GM18517 (cell line): Measurements from ENCODE around the gene FGD6.
"Not testable (repeated sequence)": the region's sequence is repeated elsewhere in the genome, so short reads cannot be mapped to it uniquely, and the experiment has no call there.

ENCODE experiments used
- ATAC-seq: cut with Tn5 transposase; IDR thresholded peaks from one replicate; pipeline ENCODE4 v1.9.1; 2021; ENCODE audit warnings: mild to moderate bottlenecking, moderate library complexity; ENCODE audit not compliant: unreplicated experiment

FGD6 gene

DNA sequence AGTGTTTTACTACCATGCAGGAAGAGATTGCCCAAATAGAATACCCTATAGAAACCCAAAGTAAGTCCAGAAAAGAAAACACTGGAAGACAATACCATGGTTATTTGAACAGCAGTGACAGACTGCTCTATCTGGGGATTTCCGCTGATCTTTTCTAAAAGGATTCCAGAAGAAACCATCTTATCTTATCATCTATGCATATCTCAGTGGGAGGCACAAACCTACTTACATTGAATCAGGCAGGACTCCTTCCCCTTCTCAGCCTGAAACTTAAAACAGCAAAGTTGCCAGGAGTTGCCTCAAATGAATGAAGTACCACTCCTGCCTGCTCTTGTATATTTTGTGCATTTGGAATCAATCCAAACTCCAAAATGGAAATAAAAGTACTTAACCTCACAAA, 87.2 kb downstream of the FGD6 start:
- no peak for ATAC-seq

GRCh38 chr12:95129115-95129514, 88.2 kb downstream of the FGD6 start:
- no peak for ATAC-seq

DNA sequence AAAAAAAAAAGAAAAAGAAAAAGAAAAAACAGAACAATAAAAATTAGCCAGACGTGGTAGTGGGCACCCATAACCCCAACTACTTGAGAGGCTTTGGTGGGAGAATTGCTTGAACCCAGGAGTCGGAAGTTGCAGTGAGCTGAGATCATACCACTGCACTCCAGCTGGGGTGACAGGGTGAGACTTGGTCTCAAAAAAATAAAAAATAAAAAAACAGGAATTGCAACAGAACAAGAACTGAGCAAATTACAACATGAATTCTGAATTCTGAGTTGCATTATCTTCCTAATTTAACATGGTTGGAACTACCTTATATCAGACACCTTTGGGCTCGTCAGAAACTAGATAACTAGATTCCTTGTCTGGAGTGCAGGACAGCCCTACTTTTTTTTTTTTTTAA, 90.5 kb downstream of the FGD6 start:
- ATAC-seq: no peak

- no peak for ATAC-seq
These were observed 91.2 kb downstream of the FGD6 start for GRCh38 chr12:95126076-95126475.

GRCh38 chr12:95124106-95124505, 93.2 kb downstream of the FGD6 start:
- ATAC-seq: no peak

- ATAC-seq: no peak
These were observed 98.5 kb downstream of the FGD6 start for GRCh38 chr12:95118788-95119179.

- no peak for ATAC-seq
These were observed 99.0 kb downstream of the FGD6 start for GRCh38 chr12:95118138-95118787.

GRCh38 chr12:95117178-95117599, 100.1 kb downstream of the FGD6 start:
- ATAC-seq: peak; percentile 87

DNA sequence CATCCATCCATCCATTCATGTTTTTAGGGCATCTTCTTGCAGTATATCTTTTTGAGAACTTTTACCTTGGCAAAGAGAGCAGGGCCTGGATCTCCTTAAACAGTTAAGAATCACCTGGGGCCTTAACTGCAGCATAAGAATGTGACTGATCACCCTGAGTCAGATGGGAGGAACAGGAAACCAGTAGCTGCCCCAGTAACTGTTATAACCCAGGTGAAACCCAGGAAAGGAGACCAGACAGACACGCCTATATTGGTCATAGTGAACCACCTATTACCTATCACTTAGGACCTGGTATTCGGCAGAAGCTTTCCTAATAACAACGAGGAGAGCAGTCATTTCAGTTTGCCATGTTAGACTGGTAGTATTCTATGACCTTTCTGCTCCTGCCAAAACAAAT, 100.5 kb downstream of the FGD6 start:
- peak; percentile 50 for ATAC-seq

DNA sequence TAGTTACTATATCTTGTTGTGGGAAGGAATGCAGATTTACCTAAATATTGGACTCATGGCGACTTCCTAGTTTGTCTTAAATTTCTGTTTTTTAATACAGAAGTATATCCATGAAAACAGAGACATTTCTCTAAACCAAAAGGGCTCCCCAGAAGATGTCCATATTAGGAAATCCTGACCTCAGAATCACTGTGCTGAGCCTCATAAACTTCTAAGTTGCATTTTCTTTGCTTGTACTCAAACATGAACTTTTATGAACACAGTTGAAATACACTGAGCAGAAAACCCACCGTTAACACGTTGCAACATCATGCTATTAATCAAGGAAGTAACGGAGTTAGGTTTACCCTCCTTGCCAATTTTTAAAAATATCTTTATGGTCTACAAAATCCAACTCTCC, 100.9 kb downstream of the FGD6 start:
- ATAC-seq: no peak

- ATAC-seq: no peak
These were observed 101.6 kb downstream of the FGD6 start for GRCh38 chr12:95115641-95116040.

DNA sequence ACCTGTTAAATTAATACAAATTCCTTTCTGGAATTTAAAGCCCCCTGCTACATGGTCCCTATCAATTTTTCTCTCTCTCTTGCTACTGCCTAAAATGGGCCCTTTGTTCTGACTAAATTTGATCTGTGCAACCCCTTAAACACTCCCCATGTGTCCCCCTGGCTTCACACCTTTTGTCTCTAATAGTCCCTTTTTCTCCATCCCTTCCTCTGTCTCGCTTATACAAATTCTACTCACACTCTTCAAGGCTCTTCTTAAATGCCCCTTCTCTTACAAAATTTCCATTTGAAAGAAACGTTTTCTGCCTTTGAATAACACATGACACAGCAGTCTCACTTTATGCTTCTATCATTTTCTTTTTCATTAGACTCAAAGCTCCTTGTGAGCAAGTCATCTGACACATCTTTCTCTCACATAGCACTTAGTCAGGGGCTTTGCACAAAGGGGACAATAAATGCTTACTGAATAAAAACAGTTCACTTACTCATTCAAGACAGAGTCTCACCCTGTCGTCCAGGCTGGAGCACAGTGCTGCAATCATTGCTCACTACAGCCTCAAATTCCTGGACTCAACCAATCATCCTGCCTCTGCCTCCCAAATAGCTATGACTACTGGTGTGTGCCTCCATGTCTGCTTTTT, 102.4 kb downstream of the FGD6 start:
- no peak for ATAC-seq

DNA sequence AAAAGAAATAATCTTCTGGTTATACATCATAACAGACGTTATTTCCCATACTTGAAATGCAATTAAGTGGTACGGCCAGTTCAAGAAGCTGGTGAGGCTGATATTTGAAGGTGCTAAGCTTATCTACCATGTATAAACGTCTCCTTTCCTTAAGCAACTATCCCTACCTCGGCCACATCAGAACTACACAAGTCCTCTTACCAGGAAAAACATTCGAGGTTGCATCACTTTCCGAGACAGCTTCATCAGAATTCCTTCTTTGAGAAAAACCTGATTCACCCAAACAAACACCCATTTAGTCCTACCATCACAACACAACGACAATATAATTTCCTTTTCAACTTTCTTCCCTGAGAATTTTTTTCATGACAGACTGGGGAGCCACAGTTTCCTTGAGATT, 109.9 kb downstream of the FGD6 start:
- no peak for ATAC-seq

- ATAC-seq: no peak
These were observed 111.7 kb downstream of the FGD6 start for GRCh38 chr12:95105540-95105939.

DNA sequence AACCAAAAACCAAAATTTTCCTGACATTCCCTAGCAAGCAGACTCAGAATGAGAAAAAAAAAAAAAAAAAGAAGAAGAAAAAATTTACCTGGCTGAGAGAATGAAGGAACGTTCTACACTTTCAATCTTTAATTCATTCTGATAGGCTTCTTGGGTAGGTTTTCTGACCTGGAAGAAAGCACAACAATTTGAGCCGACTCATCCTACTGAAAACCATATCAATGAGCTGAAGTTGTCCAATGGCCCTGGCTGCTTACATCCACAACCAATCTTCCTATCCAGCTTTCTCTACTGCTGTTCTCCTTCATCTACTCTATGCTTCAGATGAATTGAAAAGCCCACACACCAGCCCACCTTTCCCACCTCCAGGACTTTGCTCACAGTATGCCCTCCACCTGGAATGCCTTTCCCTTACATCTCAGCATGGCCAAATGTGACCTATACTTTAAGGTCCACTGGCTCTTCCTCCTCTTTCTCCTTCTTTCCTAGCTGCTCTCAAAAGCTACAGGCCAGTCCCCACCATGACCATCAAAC, 112.3 kb downstream of the FGD6 start:
- ATAC-seq: no peak

DNA sequence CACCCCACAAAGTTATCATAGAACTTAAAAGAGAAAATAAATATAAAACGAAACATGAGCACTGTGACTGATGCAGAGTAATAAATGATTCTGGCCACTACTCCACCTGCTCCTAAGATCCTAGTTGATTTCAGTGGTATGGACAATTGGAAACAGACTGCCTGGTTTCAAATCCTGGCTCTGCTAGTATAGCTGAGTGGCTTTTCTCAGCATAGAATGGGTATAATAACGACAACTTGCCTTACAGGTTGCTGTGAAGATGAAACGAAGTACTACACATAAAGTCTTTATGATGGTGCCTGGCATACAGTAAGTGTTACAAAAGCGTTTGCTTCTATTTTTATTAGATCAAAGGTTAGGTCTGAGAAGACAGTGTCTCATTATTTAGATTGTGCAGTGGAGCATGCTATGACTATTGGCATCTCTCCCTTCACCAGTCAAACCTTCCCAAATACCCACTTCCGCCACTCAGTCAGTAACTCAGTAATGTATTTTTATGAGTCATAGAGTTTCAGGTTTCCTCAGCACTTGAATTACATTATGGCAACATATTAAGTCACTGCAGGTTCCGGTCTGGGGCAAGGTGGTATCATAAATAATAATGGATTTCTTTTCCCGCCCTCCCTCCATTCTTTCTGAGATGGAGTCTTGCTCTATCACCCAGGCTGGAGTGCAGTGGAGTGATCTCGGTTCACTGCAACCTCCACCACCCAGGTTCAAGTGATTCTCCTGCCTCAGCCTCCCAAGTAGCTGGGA, 114.2 kb downstream of the FGD6 start:
- peak; percentile 97 for ATAC-seq

DNA sequence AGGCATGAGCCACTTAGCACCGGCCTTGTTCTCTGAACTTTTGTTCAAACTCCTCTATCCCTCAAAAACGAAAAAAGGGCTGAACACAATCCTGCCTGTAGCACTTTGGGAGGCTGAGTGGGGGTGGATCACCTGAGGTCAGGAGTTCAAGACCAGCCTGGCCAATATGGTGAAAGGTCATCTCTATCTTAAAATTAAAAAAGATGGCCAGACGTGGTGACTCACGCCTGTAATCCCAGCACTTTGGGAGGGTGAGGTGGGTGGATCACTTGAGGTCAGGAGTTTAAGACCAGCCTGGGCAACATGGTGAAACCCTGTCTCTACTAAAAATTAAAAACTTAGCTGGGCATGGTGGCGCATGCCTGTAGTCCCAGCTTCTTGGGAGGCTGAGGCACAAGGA, 115.3 kb downstream of the FGD6 start:
- ATAC-seq: not testable (repeated sequence)

- no peak for ATAC-seq
These were observed 116.7 kb downstream of the FGD6 start for GRCh38 chr12:95100264-95101190.

- no peak for ATAC-seq
These were observed 117.9 kb downstream of the FGD6 start for GRCh38 chr12:95099270-95099790.

DNA sequence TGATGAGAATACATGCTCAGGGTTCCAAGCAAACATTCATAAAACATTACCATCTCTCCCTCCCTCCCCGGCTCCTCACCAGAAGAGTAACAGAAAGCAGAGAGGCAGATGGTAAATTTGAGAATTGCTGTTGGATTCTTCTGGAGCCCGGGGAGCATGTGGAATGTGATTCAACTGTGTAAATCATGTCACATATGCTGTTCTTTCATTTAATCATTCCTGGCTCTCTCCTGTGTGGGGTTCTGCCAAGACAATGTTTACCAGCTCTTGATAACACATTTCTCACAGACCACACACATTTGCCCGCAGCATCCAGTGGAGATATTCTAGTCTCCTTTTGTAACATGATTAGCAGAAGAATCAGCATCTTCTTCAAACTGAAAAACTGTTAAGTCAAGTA, 120.4 kb downstream of the FGD6 start:
- ATAC-seq: no peak

DNA sequence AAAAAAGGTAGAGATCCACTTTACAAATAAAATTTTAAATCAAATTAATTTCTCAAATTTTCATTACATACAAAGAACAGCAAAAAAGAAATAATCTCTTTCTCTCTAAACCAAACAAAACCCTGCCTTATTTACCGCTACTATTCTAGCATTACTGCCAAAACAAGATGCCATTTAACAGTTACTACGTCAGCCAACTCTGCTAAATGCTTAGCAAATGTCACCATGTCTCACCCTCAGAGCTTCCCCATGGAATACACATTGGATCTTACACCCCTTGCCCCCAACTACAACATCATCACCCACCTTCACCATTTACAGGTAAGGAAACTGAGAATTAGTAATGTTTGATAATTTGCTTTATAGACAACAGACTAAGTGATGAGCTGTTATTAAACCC, 120.9 kb downstream of the FGD6 start:
- no peak for ATAC-seq
